Measurements from ENCODE around the gene TRPM6.

Gene TRPM6

DNA sequence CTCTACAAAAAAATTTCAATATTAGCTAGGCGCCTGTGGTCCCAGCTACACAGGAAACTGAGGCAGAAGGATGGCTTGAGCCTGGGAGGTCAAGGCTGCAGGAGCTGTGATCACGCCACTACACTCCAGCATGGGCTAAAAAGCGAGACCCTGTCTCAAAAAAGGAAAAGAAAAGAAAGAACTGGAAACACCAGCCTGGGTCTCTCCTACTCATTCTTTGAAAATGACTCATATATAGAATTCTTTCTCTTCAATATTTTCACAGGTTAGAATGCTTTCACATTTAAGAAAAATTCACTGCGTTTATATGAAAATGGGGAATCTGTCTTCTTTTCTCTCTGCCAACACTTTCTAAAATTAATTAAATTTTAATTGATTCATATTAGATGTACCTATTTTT is 115.6 kb downstream of the TRPM6 start:
- no peak for DNase-seq

DNA sequence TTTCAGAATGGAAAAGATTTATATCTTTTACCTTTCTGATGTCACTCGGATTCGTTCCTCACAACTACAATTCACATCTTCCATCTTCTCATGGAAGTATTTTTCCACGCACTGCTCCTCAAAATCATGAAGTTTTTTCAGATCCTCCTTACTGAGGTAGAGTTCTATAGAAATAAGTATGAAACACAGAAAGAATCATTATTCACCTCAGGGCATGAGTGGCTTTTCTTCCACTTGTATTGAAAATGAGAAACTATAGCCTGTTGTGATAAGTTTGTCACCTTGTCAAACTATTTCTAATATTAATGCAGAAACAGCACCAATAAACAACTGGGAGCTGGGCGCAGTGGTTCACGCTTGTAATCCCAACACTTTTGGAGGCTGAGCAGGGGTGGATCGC is 116.0 kb downstream of the TRPM6 start:
- DNase-seq = no peak

DNA sequence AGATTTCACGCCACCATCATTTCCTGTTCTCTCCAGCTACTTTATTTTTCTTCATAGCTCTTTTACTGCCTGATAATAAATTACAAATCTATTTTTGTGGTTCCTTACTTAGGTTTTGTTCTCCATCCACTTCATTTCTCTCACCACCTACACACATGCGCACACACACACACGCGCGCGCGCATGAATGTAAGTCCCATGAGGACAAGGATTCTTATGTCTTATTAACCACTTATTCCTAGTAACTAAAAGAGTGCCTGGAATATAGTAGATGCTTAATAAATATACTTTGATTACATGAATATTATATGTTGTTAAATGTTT is 116.5 kb downstream of the TRPM6 start:
- DNase-seq = no peak

DNA sequence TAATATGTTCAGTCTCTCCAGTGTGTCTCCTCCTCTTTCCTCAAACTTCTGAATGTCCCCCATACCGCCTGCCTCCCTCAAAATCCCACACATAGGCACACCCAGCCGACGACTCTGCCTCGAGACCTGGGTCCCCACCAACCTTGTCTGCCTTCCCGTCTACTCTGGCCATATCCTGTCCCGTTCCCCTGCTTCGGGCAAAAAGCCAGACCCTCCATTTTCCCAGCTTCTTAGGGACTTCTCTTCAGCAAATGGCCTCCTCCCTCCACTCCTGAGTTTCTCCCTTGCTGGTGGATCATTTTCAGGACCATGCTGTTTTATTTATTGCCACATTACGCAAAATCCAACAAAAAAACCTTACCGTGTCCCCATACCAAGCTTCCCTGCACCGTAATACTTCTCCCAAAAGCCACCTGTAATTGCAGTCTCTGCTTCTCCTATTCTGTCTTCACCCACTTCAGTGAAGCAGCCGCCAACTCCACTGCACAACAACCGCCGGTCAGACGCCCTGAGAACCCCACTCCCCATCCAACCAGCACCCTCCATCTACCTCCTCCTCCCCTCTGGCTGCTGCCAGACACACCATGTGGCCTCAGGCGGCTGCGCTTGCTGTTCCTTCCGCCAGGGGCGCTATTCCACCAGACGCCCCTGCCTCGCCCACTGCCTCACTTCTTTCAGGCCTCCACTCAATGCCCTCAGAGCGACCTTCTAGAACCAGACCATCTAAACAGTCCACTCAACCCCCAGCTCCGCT is 117.0 kb downstream of the TRPM6 start:
- no peak for DNase-seq

DNA sequence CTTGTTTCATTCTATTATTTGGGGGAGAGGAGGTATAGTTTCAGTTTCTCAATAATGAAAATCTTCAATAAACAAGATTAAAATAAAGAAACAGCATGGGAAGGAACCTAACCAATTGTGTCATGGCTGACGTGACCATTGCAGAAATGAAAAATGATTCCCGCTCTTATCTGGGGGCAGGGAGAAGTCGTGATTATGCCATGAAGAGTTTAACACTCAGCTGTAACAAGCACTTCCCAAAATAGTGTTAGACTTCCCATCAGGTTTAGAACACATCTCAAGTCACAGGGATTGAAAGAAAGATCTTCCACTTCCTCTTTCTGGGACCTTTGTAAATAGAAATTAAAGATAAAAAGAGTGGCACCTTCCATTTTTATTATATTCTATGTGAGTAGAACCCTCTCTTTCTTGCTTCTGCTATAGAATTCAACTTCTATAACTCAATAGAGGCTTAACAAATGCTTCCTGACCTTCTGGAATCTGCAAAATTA is 122.2 kb downstream of the TRPM6 start:
- DNase-seq = no peak

DNA sequence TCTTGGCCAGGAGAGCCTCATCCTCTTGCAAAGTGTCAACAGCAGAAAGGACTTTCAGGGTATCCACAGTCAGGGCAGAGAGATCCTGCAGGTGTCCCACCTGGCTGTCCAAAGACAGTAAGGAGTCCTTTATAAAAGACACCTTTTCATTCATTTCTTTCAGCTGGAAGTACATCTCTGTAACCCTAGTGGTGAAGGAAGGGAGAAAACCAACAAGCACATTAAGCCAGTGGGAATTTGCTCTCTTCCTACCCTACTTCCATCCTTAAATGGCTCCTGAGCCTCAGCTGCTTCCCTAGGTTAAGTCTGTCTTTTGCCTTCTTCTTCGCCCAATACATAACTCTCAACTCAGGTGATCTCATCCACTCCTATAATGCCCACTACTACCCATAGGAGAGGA is 124.8 kb downstream of the TRPM6 start:
- DNase-seq = no peak

DNA sequence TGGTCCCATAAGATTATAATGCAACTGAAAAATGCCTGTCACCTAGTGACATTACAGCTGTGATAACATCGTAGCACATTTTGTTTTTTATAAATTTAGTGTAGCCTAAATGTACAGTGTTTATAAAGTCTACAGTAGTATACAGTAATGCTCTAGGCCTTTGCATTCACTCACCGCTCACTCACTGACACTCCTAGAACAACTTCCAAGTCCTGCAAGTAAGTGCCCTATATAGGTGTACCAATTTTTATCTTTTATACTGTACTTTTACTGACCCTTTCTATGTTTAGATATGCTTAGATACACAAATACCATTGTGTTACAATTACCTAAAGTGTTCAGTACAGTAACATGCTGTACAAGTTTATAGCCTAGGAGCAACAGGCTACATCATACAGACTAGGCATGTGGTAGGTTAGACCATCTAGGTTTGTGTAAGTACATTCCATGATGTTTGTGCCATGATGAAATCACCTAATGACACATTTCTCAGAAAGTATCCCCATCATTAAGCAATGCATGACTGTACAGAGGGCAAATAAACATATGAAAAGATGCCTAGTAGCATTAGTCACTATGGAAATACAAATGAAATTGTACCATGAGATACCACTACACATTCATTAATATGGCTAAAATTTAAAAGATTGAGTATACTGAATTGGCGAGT is 127.6 kb downstream of the TRPM6 start:
- DNase-seq = no peak

DNA sequence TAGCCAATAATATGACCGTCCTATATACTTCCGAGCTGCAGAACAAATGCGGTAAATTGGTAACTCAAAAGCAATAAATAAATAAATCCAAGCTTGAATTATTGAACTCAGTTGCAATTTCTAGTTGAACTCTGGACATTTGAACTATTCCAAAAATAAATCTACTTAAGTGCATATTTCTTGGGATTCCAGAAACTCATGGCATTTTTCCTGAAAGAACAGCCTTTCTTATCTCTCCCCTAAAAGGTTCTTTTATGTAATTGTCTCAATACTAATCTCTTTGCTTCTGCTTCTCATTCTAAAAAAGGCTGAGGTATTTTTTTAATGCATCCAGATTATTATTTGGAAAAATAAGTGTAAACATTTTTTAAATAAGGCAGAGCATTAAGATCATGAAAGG is 131.7 kb downstream of the TRPM6 start:
- DNase-seq = no peak

DNA sequence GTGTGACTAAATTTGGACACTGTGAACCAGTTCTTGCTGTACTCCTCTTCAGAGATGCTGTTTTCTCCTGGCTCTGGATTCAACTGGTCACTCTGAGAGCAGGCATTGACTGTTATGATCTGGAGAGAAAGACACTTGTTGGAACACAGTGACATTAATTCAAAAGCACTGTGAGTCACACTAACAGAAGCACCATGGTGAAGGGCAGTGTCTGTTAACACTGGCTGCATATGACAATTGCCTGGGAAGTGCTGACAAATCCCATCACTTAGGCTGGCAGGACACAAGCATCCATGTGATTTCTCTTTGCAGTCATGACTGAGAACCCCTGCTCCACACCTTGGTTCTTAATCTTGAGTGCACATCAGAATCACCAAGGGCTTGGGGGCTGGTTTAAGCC is 132.4 kb downstream of the TRPM6 start:
- no peak for DNase-seq

DNA sequence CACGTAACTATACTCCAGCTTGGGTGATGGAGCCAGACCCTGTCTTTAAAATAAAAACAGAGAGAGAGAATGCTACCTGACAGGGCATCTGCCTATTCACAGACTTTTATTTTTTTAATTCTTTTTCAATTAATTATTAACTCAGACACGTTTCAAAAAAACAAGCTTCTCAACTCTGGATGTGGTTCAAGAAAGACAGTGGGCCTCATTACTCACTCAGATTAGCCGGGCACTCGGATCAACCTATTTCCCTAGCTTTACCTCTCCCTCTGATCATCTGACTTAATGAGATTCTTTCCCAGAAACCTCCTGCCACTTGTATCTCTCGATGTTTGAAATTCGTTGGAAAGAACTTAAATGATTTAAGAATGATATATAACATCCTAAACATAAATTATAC is 134.1 kb downstream of the TRPM6 start:
- DNase-seq = no peak

DNA sequence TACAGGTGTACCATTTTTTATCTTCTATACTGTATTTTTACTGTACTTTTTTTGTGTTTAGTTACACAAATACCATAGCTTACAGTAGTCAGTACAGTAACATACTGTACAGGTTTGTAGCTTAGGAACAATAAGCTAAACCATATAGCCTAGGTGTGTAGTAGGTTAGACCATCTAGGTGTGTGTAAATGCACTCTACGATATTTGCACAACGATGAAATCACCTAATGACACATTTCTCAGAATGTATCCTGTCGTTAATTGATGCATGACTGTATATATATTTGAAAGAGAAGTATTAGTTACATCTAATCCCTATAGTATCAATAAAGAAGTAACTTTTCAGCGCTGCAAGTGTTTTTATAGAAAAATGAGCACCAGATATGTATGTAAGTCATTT is 138.8 kb downstream of the TRPM6 start:
- no peak for DNase-seq

DNA sequence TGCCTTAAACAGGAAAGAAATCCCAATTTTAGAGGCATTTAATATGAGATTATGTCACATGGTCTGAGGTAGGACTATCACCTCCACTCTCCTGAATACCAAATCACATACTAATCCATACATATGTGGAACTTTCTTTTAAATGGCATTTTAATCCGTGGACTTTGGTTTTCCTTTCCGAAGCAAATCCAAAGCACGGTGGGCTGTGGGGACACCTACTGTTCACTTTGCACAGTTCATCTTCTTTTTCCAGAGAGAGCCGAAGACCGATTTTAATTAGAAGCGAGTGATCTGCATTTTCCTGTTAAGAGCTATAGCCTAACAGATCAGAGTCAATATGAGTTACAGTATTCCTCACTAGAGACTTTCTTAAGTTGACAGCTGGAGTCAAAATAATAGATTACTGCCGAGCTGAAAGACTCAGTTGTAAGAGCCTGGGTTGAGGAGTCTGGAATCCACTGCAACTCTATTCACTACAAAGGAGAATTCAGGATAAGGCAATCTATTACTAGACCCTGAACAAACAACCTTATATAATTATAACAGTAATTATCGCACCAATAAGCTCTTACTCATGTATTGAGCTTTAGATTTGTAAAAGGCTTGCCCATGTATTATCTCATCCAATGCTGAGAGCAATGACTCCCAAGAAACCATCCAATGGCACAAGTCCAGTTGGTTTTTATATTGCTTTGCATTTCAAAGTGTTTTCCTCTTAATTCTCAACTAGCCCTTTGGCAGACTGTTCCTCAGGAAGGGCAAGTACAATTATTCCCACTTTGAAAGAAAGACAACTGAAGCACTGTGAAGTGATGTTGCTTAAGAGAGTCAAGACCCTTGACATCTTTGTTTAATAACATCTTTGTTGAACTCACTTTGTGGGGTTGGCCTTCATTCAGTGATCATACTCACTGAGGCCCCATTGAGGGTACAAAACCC is 144.7 kb downstream of the TRPM6 start:
- DNase-seq = no peak

DNA sequence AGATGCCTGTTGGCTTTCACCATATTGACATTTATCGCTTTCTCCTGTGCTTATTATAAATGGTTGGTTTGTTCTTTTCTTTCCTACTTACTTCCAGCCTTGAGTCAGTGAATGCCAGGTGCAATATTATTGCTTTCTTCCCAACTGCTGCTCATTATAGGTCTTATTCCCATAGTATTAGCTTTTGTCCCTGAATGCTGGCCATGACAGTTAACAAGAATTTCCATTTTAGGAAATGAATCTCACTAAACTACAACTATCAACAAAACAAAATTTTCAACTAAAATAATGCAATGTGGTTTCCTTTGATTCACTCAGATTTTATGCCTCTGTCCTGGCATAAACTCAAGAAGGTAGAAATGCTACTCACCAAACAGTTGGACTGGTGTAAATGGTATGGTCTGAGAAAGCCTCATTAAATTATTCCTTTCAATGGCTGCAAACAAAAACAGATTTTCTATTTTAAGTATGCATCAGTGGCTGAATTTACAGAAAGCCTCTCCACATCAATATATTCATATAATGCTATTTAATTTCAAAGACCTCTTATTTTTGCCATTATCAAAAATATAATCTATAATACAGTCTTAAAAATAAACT is 145.4 kb downstream of the TRPM6 start:
- DNase-seq = no peak

DNA sequence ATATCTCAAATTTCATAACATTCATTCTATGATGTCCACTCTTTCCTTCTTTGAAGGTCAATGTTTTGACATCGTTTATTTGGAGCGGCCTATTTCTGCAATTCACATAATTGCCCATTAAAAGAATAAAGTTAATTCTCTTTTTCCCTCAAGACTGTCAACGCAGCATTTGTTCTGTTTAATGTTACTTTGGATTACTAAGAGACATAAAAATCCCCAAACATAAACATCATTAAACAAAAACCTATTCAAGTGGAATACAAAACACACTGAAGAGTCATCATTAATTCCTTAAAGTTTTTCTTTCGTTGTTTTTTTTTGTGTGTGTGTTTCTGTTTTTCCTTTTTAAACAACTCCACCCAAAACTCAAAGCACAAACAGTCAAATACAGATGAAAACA is 151.1 kb downstream of the TRPM6 start:
- DNase-seq = no peak

DNA sequence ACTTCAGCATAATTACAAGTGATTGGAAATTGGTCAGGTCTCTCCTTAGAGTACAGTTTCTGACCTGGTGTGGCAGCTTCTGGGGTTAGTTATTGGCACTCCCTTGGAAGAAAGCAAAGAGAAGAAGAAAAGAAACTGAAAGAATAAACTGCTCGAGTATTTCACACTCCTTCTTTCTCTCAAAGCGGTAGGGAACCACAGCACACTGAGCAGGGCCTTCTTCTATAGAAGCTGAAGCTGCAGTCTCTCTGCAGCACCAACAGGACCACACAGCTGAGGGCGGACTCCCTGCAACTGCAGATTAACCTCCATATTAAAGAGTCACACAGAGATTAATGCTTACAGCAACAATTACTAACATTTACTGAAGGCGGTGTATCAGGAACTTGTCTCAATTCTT is 152.0 kb downstream of the TRPM6 start:
- DNase-seq = no peak

DNA sequence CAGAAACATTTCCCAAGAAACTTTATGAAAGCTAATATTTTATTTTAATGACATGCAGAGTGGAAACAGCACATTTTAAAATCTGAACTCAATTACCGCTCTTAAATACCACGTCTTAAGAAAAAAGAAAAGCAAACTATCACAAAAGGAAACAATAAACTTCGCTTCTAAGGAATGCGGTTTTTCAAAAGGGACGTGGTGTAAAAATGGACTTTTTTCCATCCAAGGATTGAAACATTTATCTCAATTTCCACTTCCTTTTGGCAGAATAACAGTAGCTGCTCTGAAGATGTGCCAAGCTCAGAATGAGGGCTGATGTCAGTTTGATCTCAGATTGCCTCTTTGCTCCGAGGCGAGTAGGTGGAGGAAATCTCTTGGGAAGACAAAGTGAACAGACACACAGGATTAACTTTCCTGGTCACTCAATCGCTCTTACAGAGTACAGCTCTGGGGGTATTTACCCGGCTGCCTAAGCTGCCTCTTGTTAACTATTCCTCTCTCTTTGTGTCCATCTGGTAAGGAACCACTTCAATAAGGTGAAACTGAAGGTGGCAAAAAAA is 158.5 kb downstream of the TRPM6 start:
- DNase-seq = no peak

DNA sequence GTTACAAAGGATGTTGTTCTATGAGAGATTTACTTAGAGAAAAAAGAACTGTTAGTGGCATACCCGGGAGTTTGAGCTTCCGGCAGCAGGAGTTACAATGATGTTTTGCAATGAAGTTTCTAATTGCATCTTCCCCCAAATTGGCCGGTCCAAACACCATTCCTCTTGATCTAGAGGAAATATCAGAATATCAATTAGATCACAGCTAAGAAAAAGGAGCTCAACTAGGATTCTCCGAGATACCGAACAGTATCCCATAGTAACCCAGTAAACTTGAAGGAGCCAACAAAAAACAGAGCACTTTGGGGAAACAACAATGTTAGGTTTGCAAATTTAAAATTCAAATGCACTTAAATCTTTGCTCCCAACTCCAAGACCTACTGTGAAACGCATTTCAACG is 159.5 kb downstream of the TRPM6 start:
- no peak for DNase-seq

DNA sequence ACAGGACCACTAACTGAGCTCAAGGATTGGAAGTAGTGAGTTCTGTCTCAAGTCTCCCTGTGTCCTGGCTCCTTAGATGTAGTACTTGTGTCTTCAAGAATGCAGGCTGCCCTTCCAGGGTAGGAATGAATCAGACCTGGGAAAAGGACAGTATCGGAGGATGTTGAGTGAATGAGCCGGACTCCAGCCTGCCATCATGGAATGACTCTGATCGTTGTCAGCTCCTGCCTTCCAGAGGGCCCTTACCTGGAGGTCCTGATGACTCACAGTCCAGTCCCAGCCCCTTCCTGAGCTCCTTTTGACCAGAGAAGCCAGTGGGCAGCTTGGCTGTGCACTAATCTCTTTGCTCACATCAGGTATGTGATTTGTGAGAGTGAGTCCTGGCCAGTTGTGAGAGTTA is 161.1 kb downstream of the TRPM6 start:
- no peak for DNase-seq

DNA sequence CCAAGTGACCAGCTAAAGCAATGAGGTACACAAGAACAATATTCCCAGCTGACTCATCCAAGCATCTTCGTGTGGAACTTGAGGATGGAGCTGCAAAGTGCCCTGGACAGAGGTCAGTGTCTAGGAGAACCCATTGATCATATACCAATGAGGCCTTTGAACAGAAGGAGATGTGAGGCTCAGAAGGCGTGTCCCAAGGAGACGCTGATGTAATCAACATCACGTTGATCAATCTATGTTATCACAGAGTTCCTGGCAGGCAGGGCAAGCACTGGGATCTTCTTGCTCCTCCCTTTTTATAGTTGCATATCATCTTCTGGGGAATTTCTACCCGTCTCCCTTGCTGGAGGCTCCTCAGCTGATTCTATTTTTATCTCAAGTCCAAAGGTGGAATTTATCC is 163.4 kb downstream of the TRPM6 start:
- no peak for DNase-seq

DNA sequence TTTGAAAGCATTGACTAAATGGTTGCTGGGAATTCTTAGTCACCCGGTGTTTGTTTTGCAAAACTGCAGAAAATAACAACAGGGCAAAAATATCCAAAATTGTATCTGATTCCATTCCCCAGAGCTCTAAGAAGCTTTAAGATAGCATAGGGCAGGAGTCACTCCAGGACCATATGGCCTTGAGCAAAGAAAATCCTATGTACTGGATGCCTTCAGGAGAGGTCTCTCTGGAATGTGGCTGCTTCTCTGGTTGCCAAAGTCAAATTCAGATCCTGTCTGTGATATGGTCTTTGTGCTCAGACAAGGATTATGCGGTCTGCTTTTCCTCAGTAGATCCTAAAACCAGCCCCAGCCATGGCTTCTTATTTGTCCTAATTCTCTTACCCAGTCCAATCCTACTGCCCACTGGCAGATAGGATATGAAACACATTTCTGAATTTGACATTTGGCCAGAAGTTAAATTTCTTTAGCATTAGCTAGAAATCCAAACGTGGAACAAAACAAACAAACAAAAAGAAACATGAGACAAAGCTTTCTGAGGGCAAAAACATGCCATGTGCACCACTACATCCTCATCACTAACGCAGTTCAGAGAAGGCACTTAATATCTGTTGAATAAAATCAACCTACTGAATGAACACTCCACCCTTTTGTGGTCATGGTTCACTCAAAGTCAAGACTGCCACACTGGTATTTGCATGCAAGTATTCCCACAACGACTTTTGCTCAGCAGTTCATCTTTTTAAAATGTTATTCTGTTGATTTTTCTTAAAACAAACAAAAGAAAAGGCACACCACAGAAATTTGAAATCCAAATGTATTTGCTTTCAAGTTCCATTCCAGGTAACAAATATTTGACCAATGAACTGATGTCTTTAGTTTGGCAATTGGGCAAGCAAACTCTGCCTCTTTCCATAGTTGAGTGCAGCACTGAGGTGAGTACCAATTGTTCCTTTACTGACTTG is 165.7 kb downstream of the TRPM6 start:
- no peak for DNase-seq

DNA sequence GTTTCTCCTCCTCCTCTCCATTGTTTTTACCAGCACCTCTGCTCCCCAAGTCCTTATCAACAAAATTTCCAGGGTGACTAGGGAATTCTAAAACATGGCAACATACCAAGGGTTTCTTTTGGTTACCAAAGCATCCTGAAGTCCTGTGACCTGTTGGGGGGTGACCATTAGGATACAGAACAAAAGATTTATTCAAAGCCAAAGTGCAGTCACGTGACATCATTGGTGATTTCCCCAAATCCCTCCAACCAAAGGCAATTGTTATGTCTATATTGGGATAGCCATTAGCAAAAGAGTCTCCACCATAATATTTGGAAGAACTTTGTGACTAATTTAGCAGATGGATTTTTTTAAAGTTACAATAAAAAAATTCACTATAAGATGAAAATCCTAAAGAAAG is 168.4 kb downstream of the TRPM6 start:
- DNase-seq = no peak

DNA sequence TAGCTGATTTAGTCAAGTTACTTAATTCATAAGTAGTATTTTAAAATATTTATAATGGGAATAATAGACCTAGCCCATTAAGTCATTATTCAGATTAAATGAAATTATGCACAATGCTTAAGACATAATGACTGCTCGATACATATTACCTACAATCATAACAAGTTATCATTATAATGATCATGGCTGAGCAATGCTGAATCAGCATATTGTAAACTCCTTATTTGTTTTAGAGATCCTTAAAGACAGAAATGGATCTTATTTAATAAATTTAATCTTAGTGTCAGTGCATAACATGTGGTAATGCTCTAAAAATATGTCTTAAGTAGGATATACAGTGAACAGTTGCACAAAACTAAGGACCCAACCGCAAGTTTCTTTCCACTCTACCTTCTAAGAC is 169.0 kb downstream of the TRPM6 start:
- no peak for DNase-seq
